Psoas muscle (tissue), 8 donors: ENCODE measurements around the gene RCBTB1. TPM values are rescaled to one million over a fixed set of nuclear protein-coding genes. Genes with fewer than 3 reads are reported as not detected.
"Not testable (repeated sequence)": the region's sequence is repeated elsewhere in the genome, so short reads cannot be mapped to it uniquely, and the experiment has no call there.

ENCODE experiments used
- ATAC-seq, 4 donors: fragments of 200-7000 bp; cut with Tn5 transposase; one replicate each; pipeline ENCODE4 v1.9.1; 2020; ENCODE audit warnings: moderate library complexity in 3 of 4, mild to moderate bottlenecking in 2 of 4
- DNase-seq, 2 donors: peaks; one replicate each; pipeline ENCODE4 v3.0.0-alpha.2; 2020
- H3K27ac ChIP-seq: fragments of 200-600 bp; one replicate; pipeline ENCODE4 v1.8.0; 2022
- H3K27me3 ChIP-seq, 3 donors: fragments of 200-600 bp in 1 of 3; one replicate each; pipeline versions ENCODE4 v1.6.1 to v1.8.0; 2013 to 2022; ENCODE audit warnings: low read length in 2 of 3, mild to moderate bottlenecking in 2 of 3, moderate library complexity in 1 of 3; ENCODE audit not compliant: insufficient read depth in 3 of 3
- H3K36me3 ChIP-seq, 2 donors: fragments of 200-600 bp in 1 of 2; one replicate each; pipeline versions ENCODE4 v1.6.1 to v1.8.0; 2013 to 2022; ENCODE audit warnings: low read depth in 1 of 2, mild to moderate bottlenecking in 1 of 2, moderate library complexity in 1 of 2; ENCODE audit not compliant: insufficient read depth in 1 of 2
- H3K4me1 ChIP-seq: fragments of 200-600 bp; one replicate; pipeline ENCODE4 v1.8.0; 2022
- H3K4me3 ChIP-seq: fragments of 200-600 bp; one replicate; pipeline ENCODE4 v1.8.0; 2022; ENCODE audit warnings: mild to moderate bottlenecking
- H3K9me3 ChIP-seq: fragments of 200-600 bp; one replicate; pipeline ENCODE4 v1.8.0; 2022
- CTCF ChIP-seq: fragments of 200-600 bp; IDR thresholded peaks from one replicate; pipeline ENCODE4 v1.8.0; 2022; ENCODE audit warnings: antibody characterized with exemption
- WGBS, 3 donors: extraction: QIAGEN DNeasy Blood & Tissue Kit; methylation state at CpG; one replicate each; pipeline versions ENCODE4 v1.1.6 to v1.1.7; 2013; 5-methylcytosine and 5-hydroxymethylcytosine counted together
- intact Hi-C, 2 donors: fragments of 100-400 bp; cut with DNase I; formaldehyde crosslinking; loops; one replicate each; pipeline versions ENCODE4 v1.11.0 to v1.14.2; 2022
- polyA plus RNA-seq, 3 donors: library from polyadenylated mRNA; stranded (reverse); fragments of 200-250 nt; gene quantifications; one replicate each; pipeline ENCODE4 v1.2.3, GENCODE V29; 2013
- total RNA-seq, 4 donors: library from RNA; stranded (reverse); fragmentation: NEBNext Ultra II Directional in 2 of 4; extraction: Animal tissue kit (Norgen Biotek cat#: 25700) in 2 of 4; gene quantifications; one replicate each; pipeline versions ENCODE4 v1.2.1 to v1.2.4, GENCODE V29; 2021 to 2023
- donor health status: healthy with polysubstance abuse.
- donor health status: DM: no; HTN: no; CAD: no; lungs with moderate emphysema.
- donor health status: Bipolar disorder and iron deficiency.
- donor health status: healthy.
- donor health status: DM: yes; HTN: yes; CAD: no.
- donor health status: DM: no; HTN: no; CAD: no.
- donor health status: DM: no; HTN: no; CAD: no.
- donor health status: DM: yes; HTN: yes; CAD: no.

RCBTB1 gene
- total and polyA plus RNA-seq, 7 donors, result 2.2 to 12.6 (median 6.6) TPM

GRCh38 chr13:49615836-49616675, 30.7 kb upstream of the RCBTB1 start:
- WGBS, 3 donors, result 59 to 69% (median 64%) methylated on average over 8 of the region's 8 CpGs
- no peak overlapping the region for H3K4me3 ChIP-seq
- H3K27me3 ChIP-seq, result no peaks in the 10 kb centered on the region
- no peaks in the 10 kb centered on the region for H3K4me1 ChIP-seq
- ATAC-seq (no peak), DNase-seq (no peak)
- H3K9me3 ChIP-seq, result no peaks in the 10 kb centered on the region
- intact Hi-C loops, result no loop called here
- TF ChIP-seq CTCF, result no peak
- no peaks in the 10 kb centered on the region for H3K36me3 ChIP-seq
- H3K27ac ChIP-seq, result no peak overlapping the region

GRCh38 chr13:49612042-49612441, 26.7 kb upstream of the RCBTB1 start:
- intact Hi-C loops, H3K27me3 ChIP-seq, ATAC-seq, DNase-seq, H3K36me3 ChIP-seq, H3K27ac ChIP-seq, H3K4me1 ChIP-seq, H3K9me3 ChIP-seq, H3K4me3 ChIP-seq: not testable (repeated sequence)
- WGBS, 3 donors, result 93 to 98% (median 95%) methylated on average over 3 of the region's 3 CpGs

- H3K4me3 ChIP-seq, result no peak overlapping the region
- no peaks in the 10 kb centered on the region for H3K27me3 ChIP-seq
- intact Hi-C loops, result no loop called here
- no peaks in the 10 kb centered on the region for H3K4me1 ChIP-seq
- 76 to 91% (median 87%) methylated on average over 1 of the region's 1 CpG for WGBS, 3 donors
- no peaks in the 10 kb centered on the region for H3K36me3 ChIP-seq
- no peak for ATAC-seq
- no peak overlapping the region for H3K27ac ChIP-seq
- DNase-seq, result no peak
- TF ChIP-seq CTCF, result no peak
- no peaks in the 10 kb centered on the region for H3K9me3 ChIP-seq
These were observed 24.8 kb upstream of the RCBTB1 start for GRCh38 chr13:49610176-49610575.

- no peaks in the 10 kb centered on the region for H3K4me1 ChIP-seq
- no peaks in the 10 kb centered on the region for H3K27me3 ChIP-seq
- H3K27ac ChIP-seq, result no peak overlapping the region
- DNase-seq, result no peak
- no peaks in the 10 kb centered on the region for H3K36me3 ChIP-seq
- TF ChIP-seq CTCF, result no peak
- ATAC-seq, result no peak
- 85 to 100% (median 92%) methylated on average over 1 of the region's 1 CpG for WGBS, 3 donors
- no peak overlapping the region for H3K4me3 ChIP-seq
- intact Hi-C loops, result loop anchor here in 1 of 2 donors (10.0 kb wide), 1 partner anchor 114 kb away; the partner anchor contains the start of gene PHF11
- H3K9me3 ChIP-seq, result no peaks in the 10 kb centered on the region
These were observed 23.4 kb upstream of the RCBTB1 start for GRCh38 chr13:49608651-49609331.

GRCh38 chr13:49607761-49608160, 22.4 kb upstream of the RCBTB1 start:
- H3K9me3 ChIP-seq, result no peaks in the 10 kb centered on the region
- intact Hi-C loops, result loop anchor here (1.0 to 10.0 kb wide), 3 partner anchors 113 to 307 kb away; partner anchors contain the start of gene PHF11 (in 1 of the 2)
- H3K4me1 ChIP-seq, result no peaks in the 10 kb centered on the region
- H3K27ac ChIP-seq, result no peak overlapping the region
- no peaks in the 10 kb centered on the region for H3K36me3 ChIP-seq
- WGBS, 3 donors, result 64 to 72% (median 71%) methylated on average over 5 of the region's 5 CpGs
- H3K27me3 ChIP-seq, result no peaks in the 10 kb centered on the region
- ATAC-seq (no peak), DNase-seq (no peak)
- H3K4me3 ChIP-seq, result no peak overlapping the region
- no peak for TF ChIP-seq CTCF
